Gastroesophageal sphincter (tissue), 3 donors: ENCODE results near the gene BARHL1.

Experiments
- EP300 ChIP-seq: sonication (generic); formaldehyde crosslinking; IDR thresholded peaks from one replicate; pipeline ENCODE4 v1.6.1; 2017; ENCODE audit warnings: antibody characterized with exemption, mild to moderate bottlenecking
- POLR2A ChIP-seq, 2 donors: fragments of 450-650 bp; IDR thresholded peaks; one replicate each; pipeline ENCODE4 v1.6.1; 2017; ENCODE audit warnings: antibody characterized with exemption in 2 of 2, mild to moderate bottlenecking in 2 of 2, moderate library complexity in 1 of 2
- POLR2AphosphoS5 ChIP-seq: sonication (generic); formaldehyde crosslinking; IDR thresholded peaks from one replicate; pipeline ENCODE4 v1.6.1; 2017; ENCODE audit warnings: antibody characterized with exemption
- TF ChIP-seq, protein P1 (sequence below), 4 experiments: fragments of 200-600 bp in 2 of 4; fragments of 450-650 bp in 2 of 4; sonication (generic) in 1 of 4; IDR thresholded peaks; one replicate each; pipeline ENCODE4 v1.5.1; 2017 to 2019; ENCODE audit warnings: antibody characterized with exemption in 4 of 4, mild to moderate bottlenecking in 2 of 4, moderate library complexity in 2 of 4

DNA sequence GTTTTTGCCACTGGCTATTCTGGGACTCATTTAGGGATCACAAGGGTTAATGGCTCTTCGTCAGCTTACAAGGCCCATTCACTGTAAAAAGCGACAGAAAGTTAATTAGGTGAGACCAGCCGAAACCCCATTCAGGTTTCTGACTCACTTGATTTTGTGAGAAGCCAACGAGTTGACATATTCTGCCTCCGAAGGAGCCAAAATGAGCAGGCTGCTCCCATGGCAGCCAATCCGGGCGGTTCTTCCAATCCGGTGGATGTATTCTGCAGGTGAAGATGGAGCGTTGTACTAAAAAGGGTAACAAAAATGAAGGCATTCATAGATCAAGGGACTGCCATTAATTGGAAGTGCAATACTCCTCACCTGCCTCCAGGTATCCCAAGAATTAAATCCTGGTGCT is 47.7 kb downstream of the BARHL1 start:
- TF ChIP-seq, protein P1, sequence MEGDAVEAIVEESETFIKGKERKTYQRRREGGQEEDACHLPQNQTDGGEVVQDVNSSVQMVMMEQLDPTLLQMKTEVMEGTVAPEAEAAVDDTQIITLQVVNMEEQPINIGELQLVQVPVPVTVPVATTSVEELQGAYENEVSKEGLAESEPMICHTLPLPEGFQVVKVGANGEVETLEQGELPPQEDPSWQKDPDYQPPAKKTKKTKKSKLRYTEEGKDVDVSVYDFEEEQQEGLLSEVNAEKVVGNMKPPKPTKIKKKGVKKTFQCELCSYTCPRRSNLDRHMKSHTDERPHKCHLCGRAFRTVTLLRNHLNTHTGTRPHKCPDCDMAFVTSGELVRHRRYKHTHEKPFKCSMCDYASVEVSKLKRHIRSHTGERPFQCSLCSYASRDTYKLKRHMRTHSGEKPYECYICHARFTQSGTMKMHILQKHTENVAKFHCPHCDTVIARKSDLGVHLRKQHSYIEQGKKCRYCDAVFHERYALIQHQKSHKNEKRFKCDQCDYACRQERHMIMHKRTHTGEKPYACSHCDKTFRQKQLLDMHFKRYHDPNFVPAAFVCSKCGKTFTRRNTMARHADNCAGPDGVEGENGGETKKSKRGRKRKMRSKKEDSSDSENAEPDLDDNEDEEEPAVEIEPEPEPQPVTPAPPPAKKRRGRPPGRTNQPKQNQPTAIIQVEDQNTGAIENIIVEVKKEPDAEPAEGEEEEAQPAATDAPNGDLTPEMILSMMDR (IDR thresholded peaks at IDR 0.05), result no peak
- TF ChIP-seq POLR2A (IDR thresholded peaks at IDR 0.05), result no peak
- TF ChIP-seq POLR2AphosphoS5, result no peak
- no peak for TF ChIP-seq EP300
